Pancreas (tissue), 10 donors: ENCODE data around the gene LPAR3. TPM values are rescaled to one million over a fixed set of nuclear protein-coding genes. Genes with fewer than 3 reads are reported as not detected.
A peak's percentile ranks its signal among the peaks of the same experiment; 100 is the strongest.

ENCODE experiments used
- ATAC-seq, 4 donors: fragments of 200-7000 bp; cut with Tn5 transposase; one replicate each; pipeline versions ENCODE4 v1.8.0 to v1.9.1; 2020; ENCODE audit warnings: mild to moderate bottlenecking in 4 of 4, moderate library complexity in 4 of 4
- DNase-seq, 6 donors: peaks; one replicate each; pipeline ENCODE4 v3.0.0-alpha.2; 2020
- FAIRE-seq: peaks from 2 replicates; lab custom pipeline; 2012; peaks lifted over from hg19 to GRCh38; lab: Jason Lieb, UNC
- H3K27ac ChIP-seq, 4 donors: fragments of 200-600 bp; sonication (generic); 1 replicate in 3 of 4; 2 replicates in 1 of 4; pipeline versions ENCODE4 v1.5.0 to v1.8.0; 2020
- H3K27me3 ChIP-seq, 4 donors: fragments of 200-600 bp; one replicate each; pipeline ENCODE4 v1.8.0; 2021
- H3K36me3 ChIP-seq, 3 donors: fragments of 200-600 bp; sonication (generic) in 1 of 3; one replicate each; pipeline versions ENCODE4 v1.5.0 to v1.8.0; 2020 to 2021
- H3K4me1 ChIP-seq, 3 donors: fragments of 200-600 bp; one replicate each; pipeline ENCODE4 v1.8.0; 2021
- H3K4me3 ChIP-seq, 4 donors: fragments of 200-600 bp; sonication (generic) in 2 of 4; one replicate each; pipeline versions ENCODE4 v1.5.0 to v1.8.0; 2020 to 2021
- H3K9me3 ChIP-seq, 4 donors: fragments of 200-600 bp; one replicate each; pipeline ENCODE4 v1.8.0; 2021
- CTCF ChIP-seq, 4 donors: fragments of 200-600 bp; sonication (generic) in 3 of 4; IDR thresholded peaks; one replicate each; pipeline versions ENCODE4 v1.5.0 to v1.8.0; 2021; ENCODE audit warnings: antibody characterized with exemption in 4 of 4
- WGBS, 2 donors: extraction: QIAGEN DNeasy Blood & Tissue Kit; methylation state at CpG; one replicate each; pipeline ENCODE4 v1.1.7; 2013; 5-methylcytosine and 5-hydroxymethylcytosine counted together
- intact Hi-C, 3 donors: fragments of 100-400 bp; cut with DNase I; formaldehyde crosslinking; loops; one replicate each; pipeline versions ENCODE4 v1.11.1 to v1.14.2; 2022
- polyA plus RNA-seq, 2 donors: library from polyadenylated mRNA; stranded (reverse); fragments of 200-250 nt; gene quantifications; one replicate each; pipeline ENCODE4 v1.2.3, GENCODE V29; 2013
- total RNA-seq, 6 donors: library from RNA; stranded (reverse); fragmentation: NEBNext Ultra II Directional in 4 of 6; extraction: Animal tissue kit (Norgen Biotek cat#: 25700) in 4 of 6; gene quantifications; one replicate each; pipeline versions ENCODE4 v1.2.1 to v1.2.4, GENCODE V29; 2021 to 2023
- donor health status: healthy with polysubstance abuse.
- donor health status: DM: no; HTN: no; CAD: no; lungs with moderate emphysema.
- donor health status: DM: no; HTN: no; CAD: no.
- donor health status: control.
- donor health status: control.
- donor health status: Bipolar disorder and iron deficiency.
- donor health status: DM: yes; HTN: yes; CAD: no.
- donor health status: DM: no; HTN: no; CAD: no.
- donor health status: DM: no; HTN: no; CAD: no.
- donor health status: DM: yes; HTN: yes; CAD: no.

Gene LPAR3
- total and polyA plus RNA-seq, 8 donors, result 1.4 to 19.5 (median 11.1) TPM

GRCh38 chr1:84771895-84772294 lies 121.1 kb downstream of the LPAR3 start:
- H3K27ac ChIP-seq, result no peak overlapping the region
- FAIRE-seq (no peak), DNase-seq (no peak), ATAC-seq (peak in 1 of 4 donors; percentile 5)
- H3K36me3 ChIP-seq, result no peaks in the 10 kb centered on the region
- H3K27me3 ChIP-seq, result no peaks in the 10 kb centered on the region
- H3K9me3 ChIP-seq, result no peaks in the 10 kb centered on the region
- intact Hi-C loops, result loop anchor here in 1 of 3 donors (10.0 kb wide), 1 partner anchor 173 kb away; no protein-coding TSS in a partner anchor
- 58 to 84% methylated on average over 2 of the region's 2 CpGs for WGBS, 2 donors
- peaks cover 0 to 6% (median 0%) of the 10 kb centered on the region in 3 donors for H3K4me1 ChIP-seq
- TF ChIP-seq CTCF (IDR thresholded peaks at IDR 0.05), result no peak
- H3K4me3 ChIP-seq, result no peak overlapping the region

GRCh38 chr1:84770481-84770880 lies 122.5 kb downstream of the LPAR3 start:
- intact Hi-C loops, result loop anchor here in 1 of 3 donors (10.0 kb wide), 1 partner anchor 174 kb away; no protein-coding TSS in a partner anchor

GRCh38 chr1:84769636-84770035 lies 123.4 kb downstream of the LPAR3 start:
- Histone ChIP-seq H3K9me3 (no peaks in the 10 kb centered on the region), H3K36me3 (no peaks in the 10 kb centered on the region), H3K27me3 (no peaks in the 10 kb centered on the region), H3K4me1 (peaks cover 0 to 6% (median 0%) of the 10 kb centered on the region in 3 donors), H3K27ac (no peak overlapping the region), H3K4me3 (no peak overlapping the region)
- TF ChIP-seq CTCF (IDR thresholded peaks at IDR 0.05), result no peak
- DNase-seq (no peak), ATAC-seq (no peak), FAIRE-seq (no peak)
- intact Hi-C loops, result loop anchor here in 2 of 3 donors (10.0 kb wide), 4 partner anchors 145 to 315 kb away; no protein-coding TSS in a partner anchor
- WGBS, 2 donors, result 81 to 82% methylated on average over 1 of the region's 1 CpG

More at GRCh38 chr1:84770481-84770880, 122.5 kb downstream of the LPAR3 start:
- DNase-seq (no peak), FAIRE-seq (no peak), ATAC-seq (no peak)
- Histone ChIP-seq H3K4me3 (no peak overlapping the region), H3K36me3 (no peaks in the 10 kb centered on the region), H3K27me3 (no peaks in the 10 kb centered on the region), H3K4me1 (peaks cover 0 to 6% (median 0%) of the 10 kb centered on the region in 3 donors), H3K27ac (no peak overlapping the region), H3K9me3 (no peaks in the 10 kb centered on the region)
- TF ChIP-seq CTCF (IDR thresholded peaks at IDR 0.05), result no peak
- 78 to 81% methylated on average over 2 of the region's 2 CpGs for WGBS, 2 donors

GRCh38 chr1:84768634-84769033 lies 124.4 kb downstream of the LPAR3 start:
- FAIRE-seq, result no peak
- DNase-seq, result no peak
- H3K27me3 ChIP-seq, result no peaks in the 10 kb centered on the region
- no peak overlapping the region for H3K27ac ChIP-seq
- no peak overlapping the region for H3K4me3 ChIP-seq
- intact Hi-C loops, result loop anchor here in 2 of 3 donors (10.0 kb wide), 3 partner anchors 144 to 314 kb away; no protein-coding TSS in a partner anchor
- H3K4me1 ChIP-seq, result peaks cover 0 to 4% (median 0%) of the 10 kb centered on the region in 3 donors
- no peaks in the 10 kb centered on the region for H3K36me3 ChIP-seq
- ATAC-seq, result no peak
- no peaks in the 10 kb centered on the region for H3K9me3 ChIP-seq
- no peak for TF ChIP-seq CTCF (IDR thresholded peaks at IDR 0.05)
